GM12878 (cell line): ENCODE results near the gene PHF20. TPM values are rescaled to one million over a fixed set of nuclear protein-coding genes. Genes with fewer than 3 reads are reported as not detected.

Source experiments
- ATAC-seq: fragments of 200-7000 bp; cut with Tn5 transposase; 3 replicates; pipeline ENCODE4 v1.9.1; 2020; ENCODE audit warnings: mild to moderate bottlenecking, moderate library complexity
- BruUV-seq: library from RNA; stranded (reverse); fragments of 400-500 nt; replicated peaks from 2 replicates; lab custom pipeline; 2021; lab: Mats Ljungman, UMichigan
- CTCF ChIA-PET: fragments of 300-600 bp; sonication (Branson Sonifier 250); formaldehyde crosslinking; extraction: SDS; loops from one replicate; lab custom pipeline; 2021; ENCODE audit warnings: inconsistent platforms; lab: Yijun Ruan, JAX
- POLR2A ChIA-PET: fragments of 350-600 bp; formaldehyde crosslinking; extraction: SDS; loops from one replicate; lab custom pipeline; 2021; ENCODE audit warnings: inconsistent platforms; lab: Charles Lee
- RAD21 ChIA-PET: fragments of 300-600 bp; sonication (Branson Sonifier 250); formaldehyde crosslinking; loops from one replicate; lab custom pipeline; 2023; ENCODE audit warnings: antibody characterized with exemption; ENCODE audit not compliant: unreplicated experiment; lab: Charles Lee
- SMC1A ChIA-PET: fragments of 300-600 bp; sonication (Branson Sonifier 250); formaldehyde crosslinking; loops from one replicate; lab custom pipeline; 2023; ENCODE audit not compliant: unreplicated experiment, uncharacterized antibody; lab: Charles Lee
- DNase-seq: peaks from one replicate; pipeline ENCODE4 v3.0.0-alpha.2; 2011; ENCODE audit warnings: low read depth, low spot score
- FAIRE-seq: peaks from 3 replicates; lab custom pipeline; 2011; peaks lifted over from hg19 to GRCh38; lab: Jason Lieb, UNC
- H2AFZ ChIP-seq: 2 replicates; pipeline ENCODE4 v1.6.0; 2011; ENCODE audit warnings: low read depth, low read length, control low read depth; ENCODE audit not compliant: control insufficient read depth
- H3K27ac ChIP-seq: 2 replicates; pipeline ENCODE4 v1.5.1; 2011; ENCODE audit warnings: control low read depth; ENCODE audit not compliant: control insufficient read depth, insufficient read depth
- H3K27me3 ChIP-seq, 2 experiments: replicated peaks in 1 of 2; 2 replicates each; pipeline versions ENCODE4 v1.6.0 to v1.6.1; 2011; ENCODE audit warnings: low read length in 1 of 2; ENCODE audit not compliant: control insufficient read depth in 2 of 2, insufficient read depth in 2 of 2
- H3K36me3 ChIP-seq, 2 experiments: 2 replicates each; pipeline ENCODE4 v1.5.1; 2011; ENCODE audit warnings: low read length in 1 of 2; ENCODE audit not compliant: control insufficient read depth in 2 of 2, insufficient read depth in 2 of 2
- H3K4me1 ChIP-seq: 2 replicates; pipeline ENCODE4 v1.6.1; 2011; ENCODE audit warnings: mild to moderate bottlenecking, low read length, moderate library complexity, mixed read lengths; ENCODE audit not compliant: control insufficient read depth, insufficient read depth
- H3K4me2 ChIP-seq: 2 replicates; pipeline ENCODE4 v1.6.0; 2011; ENCODE audit warnings: control low read depth; ENCODE audit not compliant: control insufficient read depth, insufficient read depth
- H3K4me3 ChIP-seq: fragments of 200-600 bp; sonication (generic); 2 replicates; pipeline ENCODE4 v1.5.1; 2016
- H3K79me2 ChIP-seq: 2 replicates; pipeline ENCODE4 v1.6.0; 2011; ENCODE audit warnings: low read length; ENCODE audit not compliant: control insufficient read depth, insufficient read depth
- H3K9ac ChIP-seq: 2 replicates; pipeline ENCODE4 v1.8.0; 2011; ENCODE audit warnings: low read length, control low read depth, mixed read lengths; ENCODE audit not compliant: control insufficient read depth, insufficient read depth
- H3K9me3 ChIP-seq: replicated peaks from 3 replicates; pipeline ENCODE4 v1.5.1; 2011; ENCODE audit warnings: mild to moderate bottlenecking, low read length; ENCODE audit not compliant: control insufficient read depth, insufficient read depth
- H4K20me1 ChIP-seq: 2 replicates; pipeline ENCODE4 v1.6.0; 2011; ENCODE audit not compliant: control insufficient read depth, insufficient read depth
- BHLHE40 ChIP-seq, 2 experiments: fragments of 450-650 bp in 1 of 2; IDR thresholded peaks; 2 replicates each; pipeline ENCODE4 v1.6.1; 2011 to 2017; ENCODE audit warnings: low read depth in 2 of 2, borderline replicate concordance in 1 of 2, improper control_type of control experiment in 1 of 2, low read length in 1 of 2, mild to moderate bottlenecking in 1 of 2
- EZH2 ChIP-seq: IDR thresholded peaks from 2 replicates; pipeline ENCODE4 v1.6.1; 2012; ENCODE audit warnings: low read depth, mild to moderate bottlenecking, control low read depth, inconsistent platforms, low read length, borderline replicate concordance; ENCODE audit not compliant: control insufficient read depth
- NR2C1 ChIP-seq: fragments of 450-650 bp; IDR thresholded peaks from 2 replicates; pipeline ENCODE4 v1.6.1; 2017; ENCODE audit warnings: antibody characterized with exemption, mild to moderate bottlenecking, moderate library complexity
- PAX5 ChIP-seq: IDR thresholded peaks from 2 replicates; pipeline ENCODE4 v1.6.1; 2011; ENCODE audit warnings: low read depth, low read length, borderline replicate concordance
- RB1 ChIP-seq: fragments of 450-650 bp; formaldehyde crosslinking; IDR thresholded peaks from 2 replicates; pipeline ENCODE4 v1.6.1; 2017; ENCODE audit warnings: mild to moderate bottlenecking, borderline replicate concordance
- RELA ChIP-seq: fragments of 450-650 bp; IDR thresholded peaks from 2 replicates; pipeline ENCODE4 v1.8.0; 2014; ENCODE audit warnings: borderline replicate concordance; ENCODE audit not compliant: partially characterized antibody
- whole genome bisulfite sequencing: methylation state at CpG from one replicate; pipeline ENCODE4 v1.1.6; 2016; ENCODE audit warnings: low lambda C conversion rate; ENCODE audit not compliant: insufficient replicate concordance, insufficient coverage; ENCODE audit errors: missing lambda C conversion rate; 5-methylcytosine and 5-hydroxymethylcytosine counted together
- in situ Hi-C: fragments of 300-500 bp; cut with MboI; formaldehyde crosslinking; loops from 9 replicates; pipeline ENCODE4 v1.14.3; 2018; ENCODE audit warnings: mixed read lengths
- intact Hi-C: fragments of 100-400 bp; cut with micrococcal nuclease; formaldehyde crosslinking; loops from one replicate; pipeline ENCODE4 v1.14.2; 2022; ENCODE audit not compliant: unreplicated experiment
- polyA plus RNA-seq, 11 experiments: library from polyadenylated mRNA; depleted of rRNA in 4 of 11; unstranded in 6 of 11; stranded (reverse) in 5 of 11; fragments of >200 nt; fragmentation: Nextera tagmentation in 4 of 11; fragmentation: Illumina TruSeq in 1 of 11; extraction: Ambion mirVana in 4 of 11; extraction: Trizol in 1 of 11; gene quantifications; 1 replicate in 1 of 11; 2 replicates in 10 of 11; pipeline versions ENCODE4 v1.2.1 to v1.2.3, GENCODE V29; 2011 to 2016; ENCODE audit warnings: inconsistent platforms in 2 of 11, missing spikeins in 2 of 11, low read depth in 1 of 11
- total RNA-seq, 4 experiments: library from RNA; depleted of rRNA in 3 of 4; stranded (reverse); fragments of >200 nt in 3 of 4; fragmentation: Illumina TruSeq in 1 of 4; extraction: Trizol in 1 of 4; gene quantifications; 2 replicates each; pipeline versions ENCODE4 v1.2.1 to v1.2.3, GENCODE V29; 2013 to 2021
- TF ChIP-seq, protein P1 (sequence below): fragments of 450-650 bp; IDR thresholded peaks from 2 replicates; pipeline ENCODE4 v1.6.1; 2014; ENCODE audit warnings: mild to moderate bottlenecking
- TF ChIP-seq, protein P2 (sequence below), 3 experiments: IDR thresholded peaks in 2 of 3; conservative IDR thresholded peaks in 1 of 3; 2 replicates each; pipeline ENCODE4 v1.5.1; 2011; ENCODE audit warnings: low read depth in 3 of 3, low read length in 3 of 3, mild to moderate bottlenecking in 3 of 3, control low read depth in 2 of 3, moderate library complexity in 2 of 3, inconsistent platforms in 1 of 3, mixed read lengths in 1 of 3; ENCODE audit not compliant: control insufficient read depth in 2 of 3, insufficient read depth in 1 of 3; ENCODE audit errors: extremely low read depth in 1 of 3

PHF20 gene
- total and polyA plus RNA-seq, 10 of the 15 experiments (the other 5 are each of a cell fraction or from before 2014, with no cell fraction given), result 31.6 to 91.2 (median 46.8) TPM

DNA sequence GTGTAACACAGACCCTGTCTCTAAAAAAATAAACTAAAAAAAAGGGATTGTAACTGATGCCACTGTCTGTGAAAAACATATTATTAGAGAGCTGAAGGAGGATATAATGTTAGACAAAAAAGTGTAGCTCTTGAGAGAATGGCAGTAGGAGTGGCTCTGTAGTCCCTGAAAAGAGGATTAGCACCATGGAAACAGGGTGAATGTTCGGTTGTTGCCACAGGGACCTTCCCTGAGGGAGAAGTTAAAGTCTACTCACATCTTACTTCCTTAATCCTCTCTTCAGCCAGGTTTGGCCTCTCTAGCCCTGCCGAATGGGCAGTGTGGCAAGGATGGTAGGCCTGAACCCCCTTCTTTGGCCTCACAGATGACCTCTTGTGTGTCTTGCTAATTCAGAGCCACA is 170.4 kb downstream of the PHF20 start:
- TF ChIP-seq RELA (no peak), PAX5 (no peak), RB1 (no peak), NR2C1 (no peak)
- TF ChIP-seq, protein P1, sequence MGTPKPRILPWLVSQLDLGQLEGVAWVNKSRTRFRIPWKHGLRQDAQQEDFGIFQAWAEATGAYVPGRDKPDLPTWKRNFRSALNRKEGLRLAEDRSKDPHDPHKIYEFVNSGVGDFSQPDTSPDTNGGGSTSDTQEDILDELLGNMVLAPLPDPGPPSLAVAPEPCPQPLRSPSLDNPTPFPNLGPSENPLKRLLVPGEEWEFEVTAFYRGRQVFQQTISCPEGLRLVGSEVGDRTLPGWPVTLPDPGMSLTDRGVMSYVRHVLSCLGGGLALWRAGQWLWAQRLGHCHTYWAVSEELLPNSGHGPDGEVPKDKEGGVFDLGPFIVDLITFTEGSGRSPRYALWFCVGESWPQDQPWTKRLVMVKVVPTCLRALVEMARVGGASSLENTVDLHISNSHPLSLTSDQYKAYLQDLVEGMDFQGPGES, result no peak
- TF ChIP-seq, all 136 proteins: peak for 0
- H3K4me3 ChIP-seq, result no peak overlapping the region
- ChIA-PET POLR2A (interaction anchor here (0.6 kb wide), 1 partner anchor 277 kb away, joined by 8 read pairs; no protein-coding TSS in a partner anchor), SMC1A (interaction anchor here (2.0 kb wide), 1 partner anchor 12 kb away, joined by 12 read pairs; the partner anchor contains the start of gene SCAND1), CTCF (interaction anchor here (2.1 kb wide), 1 partner anchor 12 kb away, joined by 16 read pairs; the partner anchor contains the start of gene SCAND1), RAD21 (no interaction called here)
- 91% methylated on average over 2 of the region's 2 CpGs for WGBS
- no peak for ATAC-seq
- no peaks in the 10 kb centered on the region for H3K4me1 ChIP-seq
- no peak for DNase-seq
- H3K4me2 ChIP-seq, result no peak overlapping the region
- H2AFZ ChIP-seq, result no peak overlapping the region
- intact Hi-C loops (no loop called here), in situ Hi-C loops (no loop called here)
- H3K27me3 ChIP-seq, result no peaks in the 10 kb centered on the region
- BruUV-seq, result no TSS peak
- no peaks in the 10 kb centered on the region for H4K20me1 ChIP-seq
- H3K79me2 ChIP-seq, result no peaks in the 10 kb centered on the region
- no peak overlapping the region for H3K27ac ChIP-seq
- H3K36me3 ChIP-seq, result peaks cover 11 to 18% of the 10 kb centered on the region in 2 experiments
- no peak overlapping the region for H3K9ac ChIP-seq
- H3K9me3 ChIP-seq, result no peaks in the 10 kb centered on the region
- no peak for FAIRE-seq

DNA sequence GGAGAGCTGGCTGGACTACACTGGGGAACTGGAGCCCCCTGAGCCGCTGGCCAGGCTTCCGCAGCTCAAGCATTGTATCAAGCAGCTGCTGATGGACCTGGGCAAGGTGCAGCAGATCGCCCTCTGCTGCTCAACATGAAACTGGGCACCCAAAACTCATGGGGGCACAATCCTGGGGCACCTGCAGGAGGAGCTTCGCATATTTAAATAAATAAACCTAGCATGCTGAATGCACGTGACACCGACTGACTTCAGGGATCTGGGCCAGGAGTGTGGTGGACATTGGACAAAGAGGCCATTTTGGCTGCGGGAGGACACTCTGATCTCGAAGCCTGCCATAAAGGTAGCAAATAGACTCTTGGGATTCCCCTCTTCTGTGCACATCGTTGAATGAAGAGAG is 175.7 kb downstream of the PHF20 start:
- Histone ChIP-seq H3K9me3 (no peaks in the 10 kb centered on the region), H3K27me3 (no peaks in the 10 kb centered on the region), H3K4me3 (no peak overlapping the region), H3K79me2 (peaks cover 8% of the 10 kb centered on the region), H3K36me3 (peaks cover 3 to 5% of the 10 kb centered on the region in 2 experiments; a peak in 3 of 4 replicates), H3K4me1 (no peaks in the 10 kb centered on the region; the same call in 1 of the 2 replicates), H3K4me2 (no peak overlapping the region), H3K27ac (no peak overlapping the region), H3K9ac (no peak overlapping the region), H4K20me1 (no peaks in the 10 kb centered on the region), H2AFZ (no peak overlapping the region)
- FAIRE-seq, result no peak
- ATAC-seq, result peak; percentile 70
- no peak for DNase-seq
- BruUV-seq, result no TSS peak
- in situ Hi-C loops (no loop called here), intact Hi-C loops (no loop called here)
- 69% methylated on average over 9 of the region's 9 CpGs for WGBS
- ChIA-PET RAD21 (no interaction called here), SMC1A (interaction anchor here (0.6 kb wide), 1 partner anchor 36 kb away, joined by 4 read pairs; no protein-coding TSS in a partner anchor), CTCF (interaction anchor here (0.9 to 2.0 kb wide), 7 partner anchors 10 to 208 kb away, joined by 3 to 7 read pairs (median 3); no protein-coding TSS in a partner anchor), POLR2A (no interaction called here)
- TF ChIP-seq EZH2, result no peak
- peak in 1 of 2 experiments; percentile 26; a peak in 1 of 4 replicates for TF ChIP-seq BHLHE40 (IDR thresholded peaks at IDR 0.05; ENCODE audit: borderline replicate concordance in 1 of 2, low read depth in 2 of 2, low read length in 1 of 2)
- TF ChIP-seq, protein P2, sequence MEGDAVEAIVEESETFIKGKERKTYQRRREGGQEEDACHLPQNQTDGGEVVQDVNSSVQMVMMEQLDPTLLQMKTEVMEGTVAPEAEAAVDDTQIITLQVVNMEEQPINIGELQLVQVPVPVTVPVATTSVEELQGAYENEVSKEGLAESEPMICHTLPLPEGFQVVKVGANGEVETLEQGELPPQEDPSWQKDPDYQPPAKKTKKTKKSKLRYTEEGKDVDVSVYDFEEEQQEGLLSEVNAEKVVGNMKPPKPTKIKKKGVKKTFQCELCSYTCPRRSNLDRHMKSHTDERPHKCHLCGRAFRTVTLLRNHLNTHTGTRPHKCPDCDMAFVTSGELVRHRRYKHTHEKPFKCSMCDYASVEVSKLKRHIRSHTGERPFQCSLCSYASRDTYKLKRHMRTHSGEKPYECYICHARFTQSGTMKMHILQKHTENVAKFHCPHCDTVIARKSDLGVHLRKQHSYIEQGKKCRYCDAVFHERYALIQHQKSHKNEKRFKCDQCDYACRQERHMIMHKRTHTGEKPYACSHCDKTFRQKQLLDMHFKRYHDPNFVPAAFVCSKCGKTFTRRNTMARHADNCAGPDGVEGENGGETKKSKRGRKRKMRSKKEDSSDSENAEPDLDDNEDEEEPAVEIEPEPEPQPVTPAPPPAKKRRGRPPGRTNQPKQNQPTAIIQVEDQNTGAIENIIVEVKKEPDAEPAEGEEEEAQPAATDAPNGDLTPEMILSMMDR (IDR thresholded peaks at IDR 0.05 in 2 of 3, conservative IDR thresholded peaks at IDR 0.05 in 1 of 3; ENCODE audit: control insufficient read depth in 2 of 3, extremely low read depth in 1 of 3, insufficient read depth in 1 of 3, low read depth in 3 of 3, low read length in 3 of 3), result peak; percentile 34 to 41 (median 39); a peak in 5 of 6 replicates
